ENCODE results near the gene LPCAT3.
A peak's percentile ranks its signal among the peaks of the same experiment; 100 is the strongest.

The LPCAT3 gene, protein sequence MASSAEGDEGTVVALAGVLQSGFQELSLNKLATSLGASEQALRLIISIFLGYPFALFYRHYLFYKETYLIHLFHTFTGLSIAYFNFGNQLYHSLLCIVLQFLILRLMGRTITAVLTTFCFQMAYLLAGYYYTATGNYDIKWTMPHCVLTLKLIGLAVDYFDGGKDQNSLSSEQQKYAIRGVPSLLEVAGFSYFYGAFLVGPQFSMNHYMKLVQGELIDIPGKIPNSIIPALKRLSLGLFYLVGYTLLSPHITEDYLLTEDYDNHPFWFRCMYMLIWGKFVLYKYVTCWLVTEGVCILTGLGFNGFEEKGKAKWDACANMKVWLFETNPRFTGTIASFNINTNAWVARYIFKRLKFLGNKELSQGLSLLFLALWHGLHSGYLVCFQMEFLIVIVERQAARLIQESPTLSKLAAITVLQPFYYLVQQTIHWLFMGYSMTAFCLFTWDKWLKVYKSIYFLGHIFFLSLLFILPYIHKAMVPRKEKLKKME

GRCh38 chr12:7018350-7019042 lies at the start of gene LPCAT3:
Gene LPCAT3 (minus strand): TSS chr12:7018476. CDS start chr12:7018424, 52 bp downstream.
- H3K4me1 ChIP-seq (ENCODE audit: control insufficient read depth, insufficient read depth, low read length) = peaks cover 13% of the 10 kb centered on the region
- H3K9me3 ChIP-seq (ENCODE audit: control insufficient read depth, insufficient read depth, low read depth, low read length) = no peaks in the 10 kb centered on the region
- H3K27me3 ChIP-seq (ENCODE audit: control insufficient read depth, insufficient read depth, low read length) = no peaks in the 10 kb centered on the region
- H3K36me3 ChIP-seq (ENCODE audit: control insufficient read depth, insufficient read depth, low read length) = no peaks in the 10 kb centered on the region; the same call in 1 of the 2 replicates
- H3K4me3 ChIP-seq (ENCODE audit: low read depth, low read length) = peak within 1 kb of the TSS; percentile 92
- peak within 1 kb of the TSS; percentile 80 for H3K27ac ChIP-seq (ENCODE audit: low read depth, low read length)
- peak within 1 kb of the TSS; percentile 77 for H3K9ac ChIP-seq (ENCODE audit: low read length)

DNA sequence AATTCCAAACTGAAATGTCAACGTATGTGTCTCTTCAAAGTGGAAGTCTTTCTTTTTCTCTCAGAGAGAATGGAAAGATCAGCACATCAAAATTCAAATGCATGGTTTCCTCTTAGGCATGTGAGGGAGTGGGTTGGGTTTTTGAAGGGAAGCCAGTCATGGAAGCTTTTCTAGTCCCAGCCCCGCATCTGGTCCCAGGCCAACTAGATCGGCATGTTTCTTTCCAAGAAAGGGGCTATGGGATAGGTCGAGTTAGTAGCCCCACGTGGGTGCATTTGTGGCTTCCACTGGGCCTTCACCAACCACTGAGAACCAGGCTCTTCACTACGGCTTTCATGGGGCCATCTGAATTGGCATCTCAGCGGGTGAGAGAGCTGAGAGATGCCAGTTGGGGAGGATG lies 48.8 kb upstream of the LPCAT3 start:
- Histone ChIP-seq H3K9ac (ENCODE audit: low read length) (no peak overlapping the region), H3K36me3 (ENCODE audit: control insufficient read depth, insufficient read depth, low read length) (no peaks in the 10 kb centered on the region), H3K27ac (ENCODE audit: low read depth, low read length) (no peak overlapping the region), H3K27me3 (ENCODE audit: control insufficient read depth, insufficient read depth, low read length) (no peaks in the 10 kb centered on the region), H3K4me1 (ENCODE audit: control insufficient read depth, insufficient read depth, low read length) (no peaks in the 10 kb centered on the region), H3K9me3 (ENCODE audit: control insufficient read depth, insufficient read depth, low read depth, low read length) (no peaks in the 10 kb centered on the region), H3K4me3 (ENCODE audit: low read depth, low read length) (no peak overlapping the region)

- no peaks in the 10 kb centered on the region for H3K4me1 ChIP-seq (ENCODE audit: control insufficient read depth, insufficient read depth, low read length)
- H3K27ac ChIP-seq (ENCODE audit: low read depth, low read length) = no peak overlapping the region
- no peak overlapping the region for H3K4me3 ChIP-seq (ENCODE audit: low read depth, low read length)
- no peak overlapping the region for H3K9ac ChIP-seq (ENCODE audit: low read length)
- no peaks in the 10 kb centered on the region for H3K36me3 ChIP-seq (ENCODE audit: control insufficient read depth, insufficient read depth, low read length)
- no peaks in the 10 kb centered on the region for H3K27me3 ChIP-seq (ENCODE audit: control insufficient read depth, insufficient read depth, low read length)
- no peaks in the 10 kb centered on the region for H3K9me3 ChIP-seq (ENCODE audit: control insufficient read depth, insufficient read depth, low read depth, low read length)
Measured at GRCh38 chr12:7066596-7066995, 48.3 kb upstream of the LPCAT3 start.

DNA sequence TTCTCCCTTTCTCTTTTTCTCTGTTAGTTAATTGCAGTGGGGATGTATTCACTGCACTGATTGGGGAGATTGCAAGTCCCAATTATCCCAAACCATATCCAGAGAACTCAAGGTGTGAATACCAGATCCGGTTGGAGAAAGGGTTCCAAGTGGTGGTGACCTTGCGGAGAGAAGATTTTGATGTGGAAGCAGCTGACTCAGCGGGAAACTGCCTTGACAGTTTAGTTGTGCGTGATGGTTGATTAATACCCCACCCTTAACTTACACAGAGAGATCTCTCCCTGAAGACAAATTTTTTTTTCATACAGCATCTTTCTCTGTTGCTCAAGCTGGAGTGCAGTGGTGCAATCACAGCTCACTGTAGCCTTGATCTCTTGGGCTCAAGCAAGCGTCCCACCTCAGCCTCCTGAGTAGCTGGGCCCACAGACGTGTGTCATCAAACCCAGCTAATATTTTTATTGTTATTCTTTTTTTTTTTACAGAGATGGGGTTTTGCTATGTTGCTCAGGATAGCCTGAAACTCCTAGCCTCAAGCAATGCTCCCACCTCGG lies 46.9 kb upstream of the LPCAT3 start:
- H3K9ac ChIP-seq (ENCODE audit: low read length) = no peak overlapping the region
- no peak overlapping the region for H3K27ac ChIP-seq (ENCODE audit: low read depth, low read length)
- H3K36me3 ChIP-seq (ENCODE audit: control insufficient read depth, insufficient read depth, low read length) = no peaks in the 10 kb centered on the region
- peaks cover 12% of the 10 kb centered on the region for H3K4me1 ChIP-seq (ENCODE audit: control insufficient read depth, insufficient read depth, low read length)
- no peak overlapping the region for H3K4me3 ChIP-seq (ENCODE audit: low read depth, low read length)
- no peaks in the 10 kb centered on the region for H3K9me3 ChIP-seq (ENCODE audit: control insufficient read depth, insufficient read depth, low read depth, low read length)
- no peaks in the 10 kb centered on the region for H3K27me3 ChIP-seq (ENCODE audit: control insufficient read depth, insufficient read depth, low read length)

GRCh38 chr12:7064516-7064915 lies 46.2 kb upstream of the LPCAT3 start:
- Histone ChIP-seq H3K27ac (ENCODE audit: low read depth, low read length) (no peak overlapping the region), H3K4me1 (ENCODE audit: control insufficient read depth, insufficient read depth, low read length) (peaks cover 12% of the 10 kb centered on the region), H3K4me3 (ENCODE audit: low read depth, low read length) (no peak overlapping the region), H3K27me3 (ENCODE audit: control insufficient read depth, insufficient read depth, low read length) (no peaks in the 10 kb centered on the region), H3K9me3 (ENCODE audit: control insufficient read depth, insufficient read depth, low read depth, low read length) (no peaks in the 10 kb centered on the region), H3K36me3 (ENCODE audit: control insufficient read depth, insufficient read depth, low read length) (no peaks in the 10 kb centered on the region), H3K9ac (ENCODE audit: low read length) (no peak overlapping the region)

- Histone ChIP-seq H3K4me3 (ENCODE audit: low read depth, low read length) (no peak overlapping the region), H3K27ac (ENCODE audit: low read depth, low read length) (no peak overlapping the region), H3K9me3 (ENCODE audit: control insufficient read depth, insufficient read depth, low read depth, low read length) (no peaks in the 10 kb centered on the region), H3K27me3 (ENCODE audit: control insufficient read depth, insufficient read depth, low read length) (no peaks in the 10 kb centered on the region), H3K36me3 (ENCODE audit: control insufficient read depth, insufficient read depth, low read length) (no peaks in the 10 kb centered on the region), H3K9ac (ENCODE audit: low read length) (no peak overlapping the region), H3K4me1 (ENCODE audit: control insufficient read depth, insufficient read depth, low read length) (peaks cover 12% of the 10 kb centered on the region)
Measured at GRCh38 chr12:7061596-7061995, 43.3 kb upstream of the LPCAT3 start.

- Histone ChIP-seq H3K4me1 (ENCODE audit: control insufficient read depth, insufficient read depth, low read length) (peaks cover 12% of the 10 kb centered on the region), H3K4me3 (ENCODE audit: low read depth, low read length) (no peak overlapping the region), H3K27me3 (ENCODE audit: control insufficient read depth, insufficient read depth, low read length) (no peaks in the 10 kb centered on the region), H3K36me3 (ENCODE audit: control insufficient read depth, insufficient read depth, low read length) (no peaks in the 10 kb centered on the region), H3K9me3 (ENCODE audit: control insufficient read depth, insufficient read depth, low read depth, low read length) (no peaks in the 10 kb centered on the region), H3K27ac (ENCODE audit: low read depth, low read length) (no peak overlapping the region), H3K9ac (ENCODE audit: low read length) (no peak overlapping the region)
Measured at GRCh38 chr12:7061138-7061537, 42.9 kb upstream of the LPCAT3 start.

DNA sequence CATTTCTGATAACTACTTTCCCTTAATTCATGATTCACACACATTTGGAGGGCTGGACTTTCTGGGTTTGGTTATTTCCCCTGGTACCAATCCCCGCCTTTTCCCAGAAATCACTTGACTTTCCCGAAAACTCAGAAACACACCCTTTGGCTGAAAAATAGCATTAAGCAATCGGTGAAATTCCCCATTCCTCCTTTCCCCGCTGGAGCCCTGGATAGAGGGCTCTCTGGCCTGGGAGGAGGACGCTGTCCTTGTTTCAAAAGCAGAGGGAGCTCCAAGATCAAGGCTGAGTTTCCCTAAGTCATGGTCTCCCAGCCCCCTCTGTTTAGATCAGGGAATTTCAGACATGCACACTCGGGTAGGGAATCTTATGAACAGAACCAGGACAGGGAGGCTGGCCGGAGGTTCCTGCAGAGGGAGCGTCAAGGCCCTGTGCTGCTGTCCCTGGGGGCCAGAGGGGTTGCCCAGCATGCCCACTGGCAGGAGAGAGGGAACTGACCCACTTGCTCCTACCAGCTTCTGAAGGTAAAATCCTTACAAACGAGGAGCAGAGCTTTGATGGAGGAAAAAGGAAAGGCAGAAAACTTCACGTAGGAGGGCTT lies 42.2 kb upstream of the LPCAT3 start, which contains the start of gene C1S:
Gene C1S (plus strand): TSS at position 366 of the 602 bp plus-strand sequence. CDS start 1,195 bp downstream, outside the sequence.
- peaks cover 12% of the 10 kb centered on the region for H3K4me1 ChIP-seq (ENCODE audit: control insufficient read depth, insufficient read depth, low read length)

DNA sequence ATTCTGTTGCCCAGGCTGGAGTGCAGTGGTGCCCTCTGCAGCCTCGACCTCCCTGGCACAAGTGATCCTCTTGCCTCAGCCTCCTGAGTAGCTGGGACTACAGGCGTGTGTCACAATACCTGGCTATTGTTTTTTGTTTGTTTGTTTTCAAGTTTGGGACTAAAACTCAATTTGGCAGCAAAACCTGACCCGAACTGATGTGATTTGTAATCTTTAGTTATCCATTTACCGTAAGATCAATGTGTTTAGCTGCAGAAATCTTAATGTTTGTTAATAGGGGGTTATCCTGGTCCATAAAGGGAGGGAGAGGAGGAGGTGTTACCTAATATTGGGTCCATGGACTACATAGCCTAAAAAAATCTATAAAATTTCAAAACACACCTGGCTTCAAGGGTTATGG lies 41.5 kb upstream of the LPCAT3 start:
- H3K9ac ChIP-seq (ENCODE audit: low read length) = no peak overlapping the region
- no peaks in the 10 kb centered on the region for H3K9me3 ChIP-seq (ENCODE audit: control insufficient read depth, insufficient read depth, low read depth, low read length)
- H3K27me3 ChIP-seq (ENCODE audit: control insufficient read depth, insufficient read depth, low read length) = no peaks in the 10 kb centered on the region
- peaks cover 12% of the 10 kb centered on the region for H3K4me1 ChIP-seq (ENCODE audit: control insufficient read depth, insufficient read depth, low read length)
- no peak overlapping the region for H3K4me3 ChIP-seq (ENCODE audit: low read depth, low read length)
- no peak overlapping the region for H3K27ac ChIP-seq (ENCODE audit: low read depth, low read length)
- no peaks in the 10 kb centered on the region for H3K36me3 ChIP-seq (ENCODE audit: control insufficient read depth, insufficient read depth, low read length)

More for the DNA sequence above, 42.2 kb upstream of the LPCAT3 start, which contains the start of gene C1S:
- Histone ChIP-seq H3K36me3 (ENCODE audit: control insufficient read depth, insufficient read depth, low read length) (no peaks in the 10 kb centered on the region), H3K4me3 (ENCODE audit: low read depth, low read length) (no peak within 1 kb of the TSS), H3K27me3 (ENCODE audit: control insufficient read depth, insufficient read depth, low read length) (no peaks in the 10 kb centered on the region), H3K9me3 (ENCODE audit: control insufficient read depth, insufficient read depth, low read depth, low read length) (no peaks in the 10 kb centered on the region), H3K9ac (ENCODE audit: low read length) (peak within 1 kb of the TSS; percentile 54), H3K27ac (ENCODE audit: low read depth, low read length) (no peak within 1 kb of the TSS)

GRCh38 chr12:7058850-7059395 lies 40.6 kb upstream of the LPCAT3 start:
- Histone ChIP-seq H3K4me3 (ENCODE audit: low read depth, low read length) (no peak overlapping the region), H3K4me1 (ENCODE audit: control insufficient read depth, insufficient read depth, low read length) (peaks cover 12% of the 10 kb centered on the region), H3K36me3 (ENCODE audit: control insufficient read depth, insufficient read depth, low read length) (no peaks in the 10 kb centered on the region)

More at GRCh38 chr12:7058850-7059395, 40.6 kb upstream of the LPCAT3 start:
- Histone ChIP-seq H3K27ac (ENCODE audit: low read depth, low read length) (no peak overlapping the region), H3K9me3 (ENCODE audit: control insufficient read depth, insufficient read depth, low read depth, low read length) (no peaks in the 10 kb centered on the region), H3K9ac (ENCODE audit: low read length) (no peak overlapping the region), H3K27me3 (ENCODE audit: control insufficient read depth, insufficient read depth, low read length) (no peaks in the 10 kb centered on the region)
